Measurements from ENCODE around the gene LMNA. TPM values are rescaled to one million over a fixed set of nuclear protein-coding genes. Genes with fewer than 3 reads are reported as not detected.

LMNA gene
- total and polyA plus RNA-seq, 10 of the 15 experiments (the other 5 are each of a cell fraction or from before 2014, with no cell fraction given): 0.42 to 334 (median 81.1) TPM

DNA sequence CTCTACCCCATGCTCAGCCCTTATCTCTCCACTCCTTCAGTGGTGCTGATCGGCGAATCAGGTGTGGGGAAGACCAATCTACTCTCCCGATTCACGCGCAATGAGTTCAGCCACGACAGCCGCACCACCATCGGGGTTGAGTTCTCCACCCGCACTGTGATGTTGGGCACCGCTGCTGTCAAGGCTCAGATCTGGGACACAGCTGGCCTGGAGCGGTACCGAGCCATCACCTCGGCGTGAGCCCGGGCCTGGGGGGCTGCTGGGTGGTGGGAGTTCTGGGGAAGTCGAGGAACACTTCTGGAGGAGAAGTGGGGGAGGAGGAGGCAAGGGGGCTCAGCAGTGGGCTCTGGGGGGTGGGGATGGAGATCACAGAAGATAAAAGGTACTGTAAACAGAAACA lies 48.6 kb upstream of the LMNA start:
- SMC1A ChIA-PET (ENCODE audit: uncharacterized antibody, unreplicated experiment): interaction anchor here (0.7 to 5.4 kb wide), 25 partner anchors 9 to 254 kb away, joined by 3 to 69 read pairs (median 4); partner anchors contain the start of genes KHDC4, RXFP4, SSR2 and SYT11
- Histone ChIP-seq H4K20me1 (ENCODE audit: control insufficient read depth, insufficient read depth) (no peaks in the 10 kb centered on the region), H3K27me3 (replicated peaks in 1 of 2; ENCODE audit: control insufficient read depth in 2 of 2, insufficient read depth in 2 of 2, low read length in 1 of 2) (no peaks in the 10 kb centered on the region), H3K79me2 (ENCODE audit: control insufficient read depth, insufficient read depth, low read length) (no peaks in the 10 kb centered on the region), H3K27ac (ENCODE audit: control insufficient read depth, insufficient read depth) (no peak overlapping the region), H3K36me3 (ENCODE audit: control insufficient read depth in 2 of 2, insufficient read depth in 2 of 2, low read length in 1 of 2) (no peaks in the 10 kb centered on the region), H3K9ac (ENCODE audit: control insufficient read depth, insufficient read depth, low read length) (no peak overlapping the region), H2AFZ (ENCODE audit: control insufficient read depth, low read depth, low read length) (no peak overlapping the region), H3K4me1 (ENCODE audit: control insufficient read depth, insufficient read depth, low read length) (no peaks in the 10 kb centered on the region), H3K9me3 (replicated peaks; ENCODE audit: control insufficient read depth, insufficient read depth, low read length) (no peaks in the 10 kb centered on the region), H3K4me3 (no peak overlapping the region), H3K4me2 (ENCODE audit: control insufficient read depth, insufficient read depth) (no peak overlapping the region)
- intact Hi-C loops (cut with micrococcal nuclease; ENCODE audit: unreplicated experiment) (loop anchor here (1.0 to 2.0 kb wide), 2 partner anchors 77 to 127 kb away; no protein-coding TSS in a partner anchor), in situ Hi-C loops (cut with MboI) (loop anchor here (5.0 kb wide), 1 partner anchor 134 kb away; the partner anchor contains the start of gene KHDC4)
- no TSS peak for BruUV-seq (replicated peaks)
- FAIRE-seq (no peak), ATAC-seq (no peak), DNase-seq (ENCODE audit: low read depth, low spot score) (no peak)
- WGBS (ENCODE audit: insufficient coverage, insufficient replicate concordance, low lambda C conversion rate, missing lambda C conversion rate): 87% methylated on average over 15 of the region's 16 CpGs
- POLR2A ChIA-PET: interaction anchor here (0.6 to 2.2 kb wide), 6 partner anchors 14 to 197 kb away, joined by 3 to 8 read pairs (median 4); partner anchors contain the start of gene KHDC4
- CTCF ChIA-PET: interaction anchor here (0.7 to 6.4 kb wide), 52 partner anchors 9 to 771 kb away, joined by 3 to 102 read pairs (median 5); partner anchors contain the start of genes ARHGEF2, GON4L, KHDC4 and LAMTOR2
- no peak for TF ChIP-seq POU2F2 (IDR thresholded peaks at IDR 0.05; ENCODE audit: borderline replicate concordance, low read depth, low read length)
- TF ChIP-seq, protein P1, sequence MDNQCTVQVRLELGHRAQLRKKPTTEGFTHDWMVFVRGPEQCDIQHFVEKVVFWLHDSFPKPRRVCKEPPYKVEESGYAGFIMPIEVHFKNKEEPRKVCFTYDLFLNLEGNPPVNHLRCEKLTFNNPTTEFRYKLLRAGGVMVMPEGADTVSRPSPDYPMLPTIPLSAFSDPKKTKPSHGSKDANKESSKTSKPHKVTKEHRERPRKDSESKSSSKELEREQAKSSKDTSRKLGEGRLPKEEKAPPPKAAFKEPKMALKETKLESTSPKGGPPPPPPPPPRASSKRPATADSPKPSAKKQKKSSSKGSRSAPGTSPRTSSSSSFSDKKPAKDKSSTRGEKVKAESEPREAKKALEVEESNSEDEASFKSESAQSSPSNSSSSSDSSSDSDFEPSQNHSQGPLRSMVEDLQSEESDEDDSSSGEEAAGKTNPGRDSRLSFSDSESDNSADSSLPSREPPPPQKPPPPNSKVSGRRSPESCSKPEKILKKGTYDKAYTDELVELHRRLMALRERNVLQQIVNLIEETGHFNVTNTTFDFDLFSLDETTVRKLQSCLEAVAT (IDR thresholded peaks at IDR 0.05): peak; percentile 35; the same call in 1 of the 2 replicates
- RAD21 ChIA-PET (ENCODE audit: unreplicated experiment): interaction anchor here (0.9 to 5.1 kb wide), 23 partner anchors 10 to 815 kb away, joined by 3 to 68 read pairs (median 5); partner anchors contain the start of genes ARHGEF2 and KHDC4

DNA sequence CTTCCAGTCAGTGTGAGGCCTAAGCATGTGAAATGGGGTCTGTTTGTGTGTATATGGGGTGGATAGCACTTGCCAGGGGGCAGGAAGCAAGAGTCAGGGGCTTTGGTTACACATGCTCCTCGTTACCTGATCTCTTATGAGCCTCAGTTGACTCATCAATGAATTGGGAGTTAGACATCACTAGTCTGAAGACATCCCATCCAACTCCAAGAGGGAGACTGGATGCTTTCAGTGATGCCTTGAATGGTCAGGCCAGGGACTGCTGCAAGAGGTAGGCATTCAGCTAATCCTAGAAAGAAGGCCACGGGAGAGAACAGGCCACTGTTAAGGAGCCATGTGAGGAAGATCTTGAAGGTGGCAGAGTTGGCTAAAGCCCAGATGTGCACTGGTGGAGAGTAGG lies 47.2 kb upstream of the LMNA start:
- RAD21 ChIA-PET (ENCODE audit: unreplicated experiment): interaction anchor here (0.9 to 5.1 kb wide), 8 partner anchors 11 to 419 kb away, joined by 3 to 68 read pairs (median 4); no protein-coding TSS in a partner anchor
- ATAC-seq (no peak), DNase-seq (ENCODE audit: low read depth, low spot score) (no peak), FAIRE-seq (no peak)
- Histone ChIP-seq H3K79me2 (ENCODE audit: control insufficient read depth, insufficient read depth, low read length) (no peaks in the 10 kb centered on the region), H3K9ac (ENCODE audit: control insufficient read depth, insufficient read depth, low read length) (no peak overlapping the region), H3K27ac (ENCODE audit: control insufficient read depth, insufficient read depth) (no peak overlapping the region), H3K4me3 (no peak overlapping the region), H3K4me2 (ENCODE audit: control insufficient read depth, insufficient read depth) (no peak overlapping the region), H3K27me3 (replicated peaks in 1 of 2; ENCODE audit: control insufficient read depth in 2 of 2, insufficient read depth in 2 of 2, low read length in 1 of 2) (no peaks in the 10 kb centered on the region), H4K20me1 (ENCODE audit: control insufficient read depth, insufficient read depth) (no peaks in the 10 kb centered on the region), H3K4me1 (ENCODE audit: control insufficient read depth, insufficient read depth, low read length) (no peaks in the 10 kb centered on the region), H3K36me3 (ENCODE audit: control insufficient read depth in 2 of 2, insufficient read depth in 2 of 2, low read length in 1 of 2) (no peaks in the 10 kb centered on the region), H3K9me3 (replicated peaks; ENCODE audit: control insufficient read depth, insufficient read depth, low read length) (no peaks in the 10 kb centered on the region), H2AFZ (ENCODE audit: control insufficient read depth, low read depth, low read length) (no peak overlapping the region)
- WGBS (ENCODE audit: insufficient coverage, insufficient replicate concordance, low lambda C conversion rate, missing lambda C conversion rate): 7% methylated on average over 2 of the region's 2 CpGs
- CTCF ChIA-PET: interaction anchor here (0.7 to 6.4 kb wide), 18 partner anchors 9 to 401 kb away, joined by 3 to 102 read pairs (median 10); partner anchors contain the start of gene KHDC4
- intact Hi-C loops (cut with micrococcal nuclease; ENCODE audit: unreplicated experiment): loop anchor here (2.0 kb wide), 1 partner anchor 128 kb away; no protein-coding TSS in a partner anchor
- SMC1A ChIA-PET (ENCODE audit: uncharacterized antibody, unreplicated experiment): interaction anchor here (0.6 to 5.4 kb wide), 15 partner anchors 8 to 415 kb away, joined by 3 to 69 read pairs (median 5); partner anchors contain the start of genes ARHGEF2, RXFP4 and SSR2
- in situ Hi-C loops (cut with MboI): loop anchor here (5.0 kb wide), 1 partner anchor 135 kb away; the partner anchor contains the start of gene KHDC4
- no TSS peak for BruUV-seq (replicated peaks)
- POLR2A ChIA-PET: interaction anchor here (0.5 to 1.1 kb wide), 3 partner anchors 8 to 90 kb away, joined by 3 to 5 read pairs (median 3); no protein-coding TSS in a partner anchor
- TF ChIP-seq POLR2AphosphoS2 (IDR thresholded peaks at IDR 0.05; ENCODE audit: low read depth, low read length) (no peak), JUND (IDR thresholded peaks at IDR 0.05; ENCODE audit: low read depth, low read length) (no peak), RAD21 (IDR thresholded peaks at IDR 0.05; ENCODE audit: insufficient read depth, low read depth, low read length) (no peak)
- TF ChIP-seq, protein P2, sequence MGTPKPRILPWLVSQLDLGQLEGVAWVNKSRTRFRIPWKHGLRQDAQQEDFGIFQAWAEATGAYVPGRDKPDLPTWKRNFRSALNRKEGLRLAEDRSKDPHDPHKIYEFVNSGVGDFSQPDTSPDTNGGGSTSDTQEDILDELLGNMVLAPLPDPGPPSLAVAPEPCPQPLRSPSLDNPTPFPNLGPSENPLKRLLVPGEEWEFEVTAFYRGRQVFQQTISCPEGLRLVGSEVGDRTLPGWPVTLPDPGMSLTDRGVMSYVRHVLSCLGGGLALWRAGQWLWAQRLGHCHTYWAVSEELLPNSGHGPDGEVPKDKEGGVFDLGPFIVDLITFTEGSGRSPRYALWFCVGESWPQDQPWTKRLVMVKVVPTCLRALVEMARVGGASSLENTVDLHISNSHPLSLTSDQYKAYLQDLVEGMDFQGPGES (IDR thresholded peaks at IDR 0.05): no peak
- TF ChIP-seq, protein P3, sequence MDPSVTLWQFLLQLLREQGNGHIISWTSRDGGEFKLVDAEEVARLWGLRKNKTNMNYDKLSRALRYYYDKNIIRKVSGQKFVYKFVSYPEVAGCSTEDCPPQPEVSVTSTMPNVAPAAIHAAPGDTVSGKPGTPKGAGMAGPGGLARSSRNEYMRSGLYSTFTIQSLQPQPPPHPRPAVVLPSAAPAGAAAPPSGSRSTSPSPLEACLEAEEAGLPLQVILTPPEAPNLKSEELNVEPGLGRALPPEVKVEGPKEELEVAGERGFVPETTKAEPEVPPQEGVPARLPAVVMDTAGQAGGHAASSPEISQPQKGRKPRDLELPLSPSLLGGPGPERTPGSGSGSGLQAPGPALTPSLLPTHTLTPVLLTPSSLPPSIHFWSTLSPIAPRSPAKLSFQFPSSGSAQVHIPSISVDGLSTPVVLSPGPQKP (IDR thresholded peaks at IDR 0.05; ENCODE audit: low read depth, low read length): no peak
- TF ChIP-seq, protein P4, sequence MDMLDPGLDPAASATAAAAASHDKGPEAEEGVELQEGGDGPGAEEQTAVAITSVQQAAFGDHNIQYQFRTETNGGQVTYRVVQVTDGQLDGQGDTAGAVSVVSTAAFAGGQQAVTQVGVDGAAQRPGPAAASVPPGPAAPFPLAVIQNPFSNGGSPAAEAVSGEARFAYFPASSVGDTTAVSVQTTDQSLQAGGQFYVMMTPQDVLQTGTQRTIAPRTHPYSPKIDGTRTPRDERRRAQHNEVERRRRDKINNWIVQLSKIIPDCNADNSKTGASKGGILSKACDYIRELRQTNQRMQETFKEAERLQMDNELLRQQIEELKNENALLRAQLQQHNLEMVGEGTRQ (IDR thresholded peaks at IDR 0.05; ENCODE audit: borderline replicate concordance, low read depth, low read length): no peak

Data from GM12878 (cell line).